GM18907 (cell line): ENCODE measurements around the gene EML6.

Source experiments
- ATAC-seq: cut with Tn5 transposase; IDR thresholded peaks from one replicate; pipeline ENCODE4 v1.9.1; 2021; ENCODE audit warnings: mild to moderate bottlenecking, moderate library complexity; ENCODE audit not compliant: unreplicated experiment

Gene EML6

DNA sequence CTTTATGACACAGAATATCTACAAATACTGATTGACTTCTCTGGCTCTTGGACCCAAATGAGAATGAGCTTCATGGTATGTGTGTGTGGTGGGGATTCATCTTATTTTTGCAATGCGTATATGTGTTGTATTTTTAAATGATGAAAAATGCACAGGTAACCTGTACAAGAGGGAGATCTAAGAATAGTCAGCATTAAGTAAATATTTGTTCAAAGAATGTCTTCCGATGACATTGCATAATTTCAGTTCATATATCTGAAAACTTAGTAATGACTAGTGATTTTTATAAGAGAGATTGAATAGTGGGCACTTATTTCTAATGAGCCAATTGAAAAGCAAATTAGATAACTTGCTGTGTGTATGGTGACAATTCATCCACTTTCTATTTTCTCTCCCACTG lies 66.4 kb downstream of the EML6 start:
- ATAC-seq: no peak

DNA sequence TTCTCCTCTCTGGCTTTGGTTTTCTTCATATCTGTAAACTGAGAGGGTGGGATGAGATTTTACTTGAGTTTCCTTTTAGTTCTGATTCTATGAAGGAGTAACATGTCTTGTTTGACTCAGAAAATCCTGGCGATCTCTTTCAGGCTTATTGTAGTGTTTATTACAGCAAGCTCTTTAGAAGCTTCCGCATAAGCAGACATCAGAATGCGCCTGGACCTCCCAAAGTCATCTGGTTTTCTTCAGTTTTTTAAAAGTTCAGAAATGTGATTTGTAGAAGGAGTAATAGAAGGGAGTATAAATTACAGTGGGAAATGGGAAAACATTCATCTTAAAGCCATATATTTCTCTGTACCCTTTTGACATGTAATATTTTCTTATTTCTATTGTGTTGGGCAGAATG lies 68.4 kb downstream of the EML6 start:
- ATAC-seq: no peak

DNA sequence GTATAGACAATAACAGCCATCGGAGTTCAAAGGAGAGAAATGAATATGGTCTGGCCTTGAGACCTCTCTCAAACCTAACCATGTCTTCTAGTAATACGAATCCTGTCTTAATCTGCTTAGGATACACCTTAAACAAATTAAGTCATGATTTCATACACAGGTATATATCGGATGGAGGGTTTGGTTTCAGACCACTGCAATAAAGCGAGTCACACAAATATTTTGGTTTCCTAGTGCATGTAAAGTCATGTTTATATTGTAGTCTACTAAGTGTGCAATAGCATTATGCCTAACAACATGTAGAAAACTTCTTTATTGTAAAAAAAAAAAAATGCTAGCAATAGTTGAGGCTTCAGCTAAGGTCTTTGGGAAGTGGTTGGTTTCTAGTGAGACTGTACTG lies 73.8 kb downstream of the EML6 start:
- no peak for ATAC-seq

DNA sequence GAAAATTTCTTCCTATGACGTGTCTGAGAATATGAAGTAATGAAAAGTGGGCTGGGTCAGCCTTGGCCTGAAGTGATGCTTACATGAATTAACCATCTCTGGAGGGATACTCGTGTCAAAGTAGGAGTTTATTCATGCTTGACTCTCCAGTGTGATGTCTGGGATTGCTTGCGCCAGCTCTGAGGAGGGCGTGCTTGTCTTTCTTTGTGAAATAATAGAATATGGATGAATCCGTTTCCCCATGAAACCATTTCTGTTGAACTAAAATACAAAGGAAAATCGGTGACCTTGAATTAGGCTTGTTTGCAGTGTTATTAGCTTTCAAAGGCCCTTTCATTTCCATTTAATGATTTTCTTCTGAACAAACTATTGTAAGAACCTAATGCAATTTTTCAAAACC lies 77.9 kb downstream of the EML6 start:
- ATAC-seq: no peak

DNA sequence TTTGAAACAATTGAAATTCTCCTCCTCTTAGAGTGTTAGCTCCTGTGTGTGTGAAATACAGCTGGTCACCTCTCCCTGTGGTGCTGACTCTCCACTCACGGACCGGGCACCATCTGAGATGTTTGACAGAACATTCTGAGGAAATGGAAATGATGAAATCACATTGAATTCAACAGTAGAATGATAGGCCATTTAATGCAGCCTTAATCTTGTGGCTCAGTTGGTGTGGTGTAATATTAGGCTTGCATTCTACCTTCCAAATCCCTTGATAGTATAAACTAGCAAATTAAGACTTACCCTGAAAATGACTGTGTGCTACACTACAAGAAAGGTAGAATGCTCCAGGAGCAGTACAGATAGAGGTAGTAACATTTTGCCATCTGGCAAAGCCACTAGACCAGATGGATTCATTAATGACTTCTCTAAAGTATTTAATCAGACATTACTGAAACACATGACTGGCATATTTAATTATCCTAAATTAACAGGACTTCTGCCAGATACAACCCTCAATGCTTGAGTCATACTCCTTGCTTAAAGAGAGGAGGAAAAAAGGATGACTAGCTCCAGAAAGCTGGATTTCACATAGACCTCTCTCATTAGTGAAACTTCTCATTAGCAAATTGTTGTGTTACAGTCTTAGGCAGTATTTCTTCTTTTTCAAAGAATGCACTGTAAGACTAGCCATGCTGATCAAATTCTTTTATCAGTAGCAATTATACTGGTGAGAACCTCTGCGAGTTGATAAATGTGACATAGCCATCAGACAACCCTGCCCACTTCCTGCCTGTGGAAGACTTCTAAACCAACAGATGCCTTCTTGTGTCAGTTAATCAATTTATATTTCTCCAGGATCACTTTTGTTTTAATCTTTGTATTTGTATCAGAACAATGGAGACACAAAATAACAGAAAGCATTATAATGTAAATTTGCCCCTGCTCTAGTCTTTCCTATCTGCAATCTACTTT lies 80.6 kb downstream of the EML6 start:
- no peak for ATAC-seq

DNA sequence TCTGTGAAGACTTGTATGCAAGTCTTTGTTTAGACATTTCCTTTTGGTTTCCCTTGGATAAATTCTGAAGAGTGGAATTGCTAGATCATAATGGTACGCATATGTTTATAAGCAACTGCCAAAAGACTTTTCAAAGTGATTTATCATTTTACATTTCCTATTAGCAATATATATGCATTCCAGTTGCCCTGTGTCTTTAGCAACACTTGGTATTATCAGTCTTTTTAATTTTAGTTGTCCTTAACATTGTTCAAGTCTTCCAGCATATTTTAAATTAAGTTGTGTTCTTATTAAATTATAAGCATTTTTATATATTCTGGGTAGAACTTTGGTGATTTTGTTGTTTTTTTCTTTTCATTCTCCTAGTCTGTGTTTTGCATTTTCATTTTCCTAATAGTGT lies 81.8 kb downstream of the EML6 start:
- ATAC-seq: no peak

DNA sequence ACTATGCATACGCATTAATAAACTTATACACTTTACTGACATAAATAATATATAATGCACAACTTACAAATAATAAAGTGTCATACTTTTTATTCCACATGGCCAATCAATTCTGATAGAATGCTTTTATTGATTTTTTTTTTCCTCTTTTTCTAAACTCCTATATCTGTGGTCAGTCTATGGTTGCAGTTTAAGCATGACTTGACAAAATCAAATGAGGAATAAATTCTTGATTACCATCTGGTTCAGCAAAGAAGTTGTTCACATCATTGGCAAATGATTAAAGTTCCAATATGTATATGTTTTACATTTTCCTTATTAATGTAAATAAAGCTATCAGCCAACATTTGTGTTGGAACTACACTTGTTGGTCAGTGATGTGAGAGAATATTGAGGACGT lies 83.5 kb downstream of the EML6 start:
- ATAC-seq: no peak

DNA sequence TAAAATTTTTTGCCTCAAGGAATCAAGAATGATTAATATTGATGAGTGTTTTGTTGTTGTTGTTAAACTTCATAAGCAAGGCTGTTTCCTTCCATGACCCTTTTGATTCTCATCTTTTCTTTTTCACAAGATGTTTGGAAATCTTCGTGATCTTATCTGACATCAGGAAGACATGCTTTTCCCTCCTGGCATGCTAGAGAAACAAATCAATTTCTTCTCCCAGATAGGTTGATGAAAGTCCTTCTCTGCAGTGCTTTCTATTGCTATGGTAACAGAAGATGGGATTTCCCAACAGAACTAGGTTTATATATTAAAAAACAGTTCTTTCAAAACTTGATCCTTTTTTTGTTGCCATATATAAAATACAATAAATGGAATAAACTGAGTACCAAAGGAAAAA lies 85.2 kb downstream of the EML6 start:
- no peak for ATAC-seq

DNA sequence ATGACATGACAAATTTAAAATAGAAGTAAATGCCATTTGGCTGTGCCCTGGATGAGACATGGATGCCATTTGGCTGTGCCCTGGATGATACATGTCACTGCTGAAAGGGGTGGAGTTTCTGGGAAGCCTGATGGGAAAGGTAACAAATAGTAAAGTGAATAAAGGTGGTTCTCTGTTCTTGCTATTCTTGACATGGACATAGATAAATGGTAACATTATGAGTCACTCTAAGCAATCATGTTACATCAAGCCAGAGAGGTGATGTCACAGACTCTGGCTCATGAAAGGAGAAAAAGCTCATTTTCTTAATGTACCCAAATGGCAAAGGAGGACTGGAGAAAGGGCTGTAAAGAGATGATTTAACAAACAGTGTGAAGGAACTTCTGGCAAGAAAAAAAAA lies 86.4 kb downstream of the EML6 start:
- no peak for ATAC-seq

DNA sequence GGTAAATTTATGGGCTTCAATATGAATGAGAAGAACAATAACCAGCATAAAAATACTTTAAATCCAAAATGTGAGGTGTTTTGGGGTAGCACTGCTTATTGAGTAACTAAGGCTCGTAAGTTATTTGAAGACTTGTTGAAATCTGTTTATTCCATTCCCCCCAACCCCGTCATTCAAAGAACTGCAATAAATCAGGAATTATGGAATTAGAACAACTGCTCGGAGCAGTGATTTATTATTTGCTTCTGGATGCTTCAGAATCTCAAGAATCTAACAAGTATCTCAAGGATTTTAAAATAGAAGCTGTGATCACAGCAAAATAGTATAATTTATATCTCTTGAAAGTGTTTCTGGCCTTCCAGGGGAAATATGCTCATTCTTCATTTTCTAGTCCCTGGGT lies 86.8 kb downstream of the EML6 start:
- ATAC-seq: no peak

DNA sequence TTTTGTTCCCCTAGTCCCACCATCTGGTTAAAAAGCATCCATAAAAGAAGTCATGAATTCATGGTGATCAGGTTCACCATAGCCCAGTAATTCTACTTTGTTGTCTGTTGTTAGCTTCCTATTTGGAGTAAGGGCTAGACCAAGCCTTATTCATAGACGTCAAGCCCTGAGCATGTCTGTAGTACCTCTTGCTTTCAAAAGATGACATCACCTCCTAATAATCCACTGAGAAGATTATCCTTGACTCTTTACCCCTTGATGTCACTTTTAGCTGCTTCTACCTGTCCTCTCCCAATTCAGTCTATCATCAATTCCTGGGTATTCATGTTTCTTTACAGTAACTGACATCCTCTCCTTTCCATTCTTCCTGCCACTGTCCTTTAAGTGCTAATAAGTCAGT lies 90.1 kb downstream of the EML6 start:
- ATAC-seq: no peak

DNA sequence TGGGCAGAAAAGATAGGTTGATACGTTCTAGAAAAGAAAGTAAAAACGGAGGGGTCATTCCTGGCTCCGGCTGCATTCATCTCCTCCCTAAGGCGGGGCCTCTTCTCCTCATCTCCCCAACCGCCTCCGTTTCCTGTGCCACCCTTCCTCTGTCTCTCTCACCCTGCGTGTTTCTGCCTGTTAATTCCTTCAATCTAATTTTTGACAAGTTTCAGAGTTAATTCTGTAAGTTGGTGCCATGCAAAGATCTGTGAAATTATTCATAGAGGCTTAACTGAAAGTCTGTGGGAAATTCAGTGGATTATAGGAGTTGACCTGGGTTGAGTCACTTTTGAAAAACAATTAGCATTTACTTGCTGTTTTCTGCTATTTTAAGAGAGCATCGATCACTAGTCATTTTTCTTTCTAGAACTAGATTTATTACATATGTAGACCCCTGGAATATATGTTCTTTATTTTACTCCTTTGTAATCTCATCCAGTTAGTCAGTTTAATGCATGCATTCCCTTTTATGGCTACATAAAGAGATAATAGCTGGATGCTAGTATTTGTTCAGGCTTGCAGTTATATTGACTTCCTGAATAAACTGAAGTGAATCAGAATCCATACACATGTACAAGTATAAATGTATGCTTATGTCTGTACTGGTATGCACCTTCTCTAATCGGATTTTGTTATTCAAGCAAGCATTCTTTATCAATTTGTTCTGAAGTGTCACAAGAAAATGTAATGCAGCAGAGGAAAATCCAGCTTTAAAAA lies 91.1 kb downstream of the EML6 start:
- ATAC-seq: no peak

DNA sequence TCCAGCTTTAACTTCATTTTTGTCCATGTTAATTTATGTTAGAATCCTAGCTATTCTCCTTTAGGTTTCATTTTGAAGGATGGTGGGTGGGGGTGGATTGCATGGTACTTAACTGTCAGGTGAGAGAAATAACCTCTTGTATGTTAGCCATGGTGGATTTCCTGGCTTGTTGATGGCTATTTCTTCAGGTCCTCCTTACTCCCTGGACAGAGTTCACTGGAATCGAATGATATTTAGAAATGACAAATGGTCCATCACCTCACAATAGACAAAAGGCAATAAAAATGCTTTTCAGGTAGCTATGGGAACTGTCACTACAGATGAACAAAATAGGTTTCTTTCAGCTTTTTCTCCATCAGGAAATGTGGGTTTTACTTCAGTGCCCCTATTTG lies 91.7 kb downstream of the EML6 start:
- no peak for ATAC-seq

DNA sequence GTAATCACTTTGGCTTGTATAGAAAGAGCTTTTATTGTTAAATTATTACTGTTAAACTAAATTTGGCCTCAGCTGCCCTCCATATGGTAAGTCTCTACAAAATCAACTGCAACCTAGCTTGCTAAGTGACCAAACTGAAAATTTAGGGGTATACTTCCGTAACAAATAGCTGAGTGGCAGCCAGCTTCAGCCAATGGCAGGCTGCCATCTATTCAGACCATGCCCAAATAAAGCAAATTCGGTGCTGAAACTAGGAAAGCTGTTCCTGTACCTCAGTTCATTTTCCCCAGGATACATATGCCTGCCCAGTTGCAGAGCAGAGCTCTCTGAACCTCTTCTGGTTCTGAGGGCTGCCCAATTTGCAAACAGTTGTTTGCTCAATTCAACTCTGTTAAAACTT lies 94.8 kb downstream of the EML6 start:
- no peak for ATAC-seq

DNA sequence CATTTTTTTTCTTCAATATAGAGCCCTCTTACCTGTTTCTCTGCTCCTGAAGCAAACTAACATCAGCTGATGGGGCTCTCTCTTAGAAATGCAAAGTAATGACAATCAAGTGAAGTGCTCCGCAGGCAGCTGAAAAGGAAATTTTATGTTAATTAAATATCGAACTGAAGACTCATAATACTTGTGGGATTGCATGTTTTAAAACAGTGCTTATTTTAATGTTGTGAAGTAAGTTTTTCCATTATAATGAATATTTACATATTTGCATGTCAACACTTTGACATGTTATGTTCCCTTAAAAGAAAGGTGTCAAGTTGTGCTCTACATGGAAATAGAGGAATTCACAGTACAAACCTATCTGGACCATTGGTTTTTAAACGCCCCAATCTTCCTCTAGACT lies 97.1 kb downstream of the EML6 start:
- no peak for ATAC-seq

DNA sequence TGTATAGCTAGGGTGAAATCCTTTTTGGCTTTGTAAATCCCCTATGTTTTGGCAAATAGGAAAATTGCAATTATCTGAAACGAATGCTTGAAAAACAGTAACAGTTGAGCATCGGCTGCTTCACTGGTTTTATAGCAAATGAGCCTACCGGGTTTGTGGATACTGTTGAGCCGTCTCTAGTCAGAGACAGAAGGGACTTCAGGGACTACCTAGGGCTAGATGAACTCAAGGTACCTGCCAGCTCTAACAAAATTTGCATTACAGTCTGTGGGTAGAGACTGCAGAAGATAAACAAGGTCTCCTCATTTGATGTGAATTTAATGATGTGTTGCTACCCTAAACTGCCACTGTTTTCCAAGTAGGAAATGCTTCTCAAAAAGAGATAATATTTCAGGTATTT lies 101.1 kb downstream of the EML6 start:
- ATAC-seq: no peak

DNA sequence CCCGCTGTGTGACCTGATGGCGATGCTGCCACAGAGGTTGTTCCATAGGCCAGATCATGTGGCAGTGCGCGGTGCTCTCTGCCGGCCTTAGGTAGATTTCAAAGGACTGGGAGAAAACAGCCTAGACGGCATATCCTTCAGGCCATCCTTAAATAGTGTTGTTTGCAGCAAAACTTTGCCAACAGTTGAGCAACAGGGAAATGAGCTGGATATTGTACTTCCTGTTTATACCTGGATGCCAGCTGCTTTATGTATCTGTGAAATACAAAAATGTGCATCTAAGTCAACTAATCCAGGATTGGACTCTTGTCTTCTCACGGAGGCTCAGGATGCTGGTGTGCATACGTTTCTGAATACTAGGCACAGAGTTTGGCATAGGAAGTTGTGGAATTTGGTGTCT lies 107.1 kb downstream of the EML6 start:
- no peak for ATAC-seq

DNA sequence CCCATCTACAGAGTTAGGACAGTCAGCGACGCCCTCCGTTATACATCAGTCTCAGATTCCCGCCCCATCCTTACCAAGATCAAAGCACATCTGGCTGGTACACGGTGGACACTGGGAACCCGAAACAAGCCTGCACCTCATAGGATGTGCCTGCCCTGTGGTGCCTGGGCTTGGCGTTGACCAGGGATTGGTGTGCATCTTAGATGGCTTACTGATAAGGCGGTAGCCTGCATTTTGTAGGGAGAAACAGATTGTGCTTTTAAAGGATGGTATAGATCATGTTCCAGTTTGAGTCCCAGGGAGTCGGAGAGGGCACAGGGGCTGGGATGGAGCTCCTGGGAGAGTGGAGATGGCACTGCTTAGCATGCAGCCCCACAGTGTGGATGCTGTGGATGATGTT lies 108.0 kb downstream of the EML6 start:
- no peak for ATAC-seq

DNA sequence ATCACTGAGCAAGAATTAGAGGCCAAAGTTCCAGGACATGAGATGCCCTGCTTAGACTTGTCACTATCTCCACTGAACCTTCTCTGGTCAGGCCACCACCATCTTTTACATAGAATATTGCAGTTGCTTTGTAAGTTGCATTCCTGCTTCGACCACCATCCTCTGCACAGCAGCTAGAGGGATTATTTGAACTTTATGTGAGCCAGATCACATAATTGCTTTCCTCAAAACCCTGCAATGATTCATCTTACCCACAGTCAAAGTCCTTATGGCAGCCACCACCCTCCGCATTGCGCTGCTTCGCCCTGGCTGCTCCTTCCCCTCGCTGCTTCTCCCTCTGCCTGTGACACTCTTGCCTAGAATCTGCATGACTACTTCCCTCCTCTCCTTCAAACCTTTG lies 111.3 kb downstream of the EML6 start:
- ATAC-seq: no peak

DNA sequence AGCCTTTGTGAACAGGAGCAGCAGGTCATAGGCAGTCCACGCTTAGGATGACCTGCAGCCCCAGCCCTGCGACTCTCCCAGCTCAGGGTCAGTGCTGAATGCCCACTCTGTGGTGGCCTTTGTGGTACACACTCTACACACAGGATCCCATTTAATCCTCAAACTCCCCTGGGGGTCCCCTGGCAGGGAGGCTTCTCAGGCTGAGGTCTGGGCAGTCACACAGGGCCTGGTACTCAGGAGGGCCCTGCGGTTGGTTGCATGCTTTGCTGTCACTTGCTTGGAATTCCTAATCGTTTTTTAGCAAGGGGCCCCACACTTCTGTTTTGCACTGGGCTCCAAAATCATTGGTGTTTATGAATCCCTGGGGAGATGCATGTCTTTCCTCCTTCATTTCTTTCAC lies 113.0 kb downstream of the EML6 start:
- no peak for ATAC-seq

DNA sequence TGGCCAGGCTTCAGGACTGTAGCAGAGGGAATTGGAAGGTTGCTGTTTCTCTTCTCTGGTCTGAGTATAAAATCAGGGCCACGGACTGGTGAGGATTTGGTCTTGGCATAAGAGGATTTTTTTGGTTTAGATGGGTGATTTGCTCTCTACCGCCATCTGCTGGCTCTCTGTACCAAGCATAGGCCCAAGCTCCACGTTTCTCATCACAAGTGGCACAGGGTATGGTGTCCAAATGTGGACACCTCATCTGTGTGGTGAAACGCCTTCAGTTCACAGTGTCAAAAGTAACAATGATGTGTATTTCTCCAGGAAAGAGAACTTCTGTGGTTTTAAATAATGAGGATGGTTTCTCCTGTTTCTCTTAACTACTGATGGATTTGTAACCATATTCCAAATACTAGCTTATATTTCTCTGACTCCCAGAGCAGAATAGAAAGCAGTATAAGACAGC lies 115.1 kb downstream of the EML6 start:
- peak; percentile 77 for ATAC-seq
